ENCODE data around the gene TMEM207. TPM values are rescaled to one million over a fixed set of nuclear protein-coding genes. Genes with fewer than 3 reads are reported as not detected.
"Not testable (repeated sequence)": the region's sequence is repeated elsewhere in the genome, so short reads cannot be mapped to it uniquely, and the experiment has no call there.

Gene TMEM207
- polyA plus RNA-seq (ENCODE audit: insufficient read depth in 1 of 5, insufficient read length in 5 of 5, low replicate concordance in 1 of 5) = under 1 TPM; 0.08 to 0.37 (median 0.17) TPM
- long read RNA-seq, donor 1 = 0 reads
- long read RNA-seq, donor 2 = 0 reads
- long read RNA-seq, donor 3 = 0 reads
- long read RNA-seq, donor 4 = 0 reads
- long read RNA-seq, donor 5 = 0 reads
- long read RNA-seq, donor 6 = 0 reads
- long read RNA-seq, donor 7 = 0 reads
- long read RNA-seq, donor 8 = 0 reads

DNA sequence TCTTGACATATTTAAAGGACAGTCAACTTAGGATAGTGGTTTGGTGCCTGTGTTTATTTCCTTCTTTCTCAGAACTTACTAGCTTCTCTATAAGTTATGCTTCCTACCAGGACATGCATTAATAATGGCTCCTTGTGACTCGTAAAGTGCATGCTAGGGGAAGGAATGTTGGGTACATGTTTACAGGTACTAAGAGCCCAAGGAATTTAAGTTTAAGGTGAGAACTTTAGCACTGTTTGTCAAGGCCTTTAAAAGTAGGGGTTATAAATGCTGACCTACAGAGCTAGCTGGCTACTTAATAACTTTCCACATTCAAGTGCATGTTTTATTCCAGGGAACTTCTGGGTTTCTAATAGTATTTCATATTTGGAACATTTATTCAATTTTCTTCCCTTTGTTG, at the start of gene TMEM207:
TMEM207 (minus strand) TSS at position 101 of the 400 bp plus-strand sequence; CDS start at position 9, 92 bp downstream.
- DNase-seq = no peak

DNA sequence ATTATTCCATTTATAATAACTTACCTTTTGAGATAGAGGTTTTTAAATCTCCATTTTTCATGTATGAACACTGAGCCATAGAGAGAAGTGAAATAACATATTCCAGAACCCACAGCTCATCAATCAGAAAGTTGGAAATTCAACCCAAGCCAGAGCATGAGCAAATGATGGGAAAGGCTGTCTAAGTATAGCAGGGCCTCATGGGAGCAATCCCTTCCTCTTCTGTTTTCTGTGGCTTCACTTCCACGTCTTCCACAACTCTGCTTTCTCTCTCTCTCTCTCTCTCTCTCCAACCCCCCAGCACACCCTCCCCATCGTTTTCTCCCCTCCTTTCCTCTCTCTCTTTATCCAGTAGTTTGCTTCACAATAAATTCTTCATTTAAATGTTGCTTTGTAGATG, 49.4 kb upstream of the TMEM207 start:
- DNase-seq = no peak

DNA sequence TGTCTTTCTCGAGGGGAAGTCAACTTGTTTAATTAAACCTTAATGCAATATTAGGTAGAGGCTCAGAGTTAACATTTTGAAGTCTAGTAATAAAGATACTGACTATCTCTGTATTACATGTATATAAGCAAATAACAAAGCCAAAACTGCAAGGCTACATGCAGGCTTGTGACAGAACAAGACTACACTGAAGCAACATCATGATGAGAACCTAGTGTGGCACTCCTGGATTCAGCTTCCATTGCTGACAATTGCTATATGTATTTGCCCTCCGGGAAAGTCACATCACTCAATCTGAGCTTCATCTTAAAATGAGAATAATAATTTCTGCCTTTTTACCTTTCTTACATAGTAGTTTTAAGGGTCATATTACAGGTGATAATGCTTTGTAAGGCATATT, 48.6 kb upstream of the TMEM207 start:
- DNase-seq = no peak

DNA sequence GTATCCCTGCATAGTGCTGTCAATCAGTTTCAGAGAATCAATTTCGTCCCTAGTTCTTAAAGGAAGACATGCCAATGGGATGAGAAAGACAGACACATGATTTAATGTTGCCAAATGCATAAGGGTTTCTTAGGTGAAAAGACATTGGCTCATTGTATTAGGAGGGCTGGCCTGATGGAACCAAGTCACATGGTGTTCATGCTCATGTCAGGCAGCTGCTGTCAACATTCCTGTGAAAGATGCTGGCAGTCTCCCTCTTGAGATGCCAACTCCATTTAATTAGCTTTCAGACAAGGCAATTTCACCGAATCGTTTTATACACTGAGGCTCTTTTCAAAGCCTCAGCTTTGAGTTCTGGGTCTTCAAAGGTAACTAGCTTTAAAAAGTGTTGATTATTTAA, 48.1 kb upstream of the TMEM207 start:
- no peak for DNase-seq

DNA sequence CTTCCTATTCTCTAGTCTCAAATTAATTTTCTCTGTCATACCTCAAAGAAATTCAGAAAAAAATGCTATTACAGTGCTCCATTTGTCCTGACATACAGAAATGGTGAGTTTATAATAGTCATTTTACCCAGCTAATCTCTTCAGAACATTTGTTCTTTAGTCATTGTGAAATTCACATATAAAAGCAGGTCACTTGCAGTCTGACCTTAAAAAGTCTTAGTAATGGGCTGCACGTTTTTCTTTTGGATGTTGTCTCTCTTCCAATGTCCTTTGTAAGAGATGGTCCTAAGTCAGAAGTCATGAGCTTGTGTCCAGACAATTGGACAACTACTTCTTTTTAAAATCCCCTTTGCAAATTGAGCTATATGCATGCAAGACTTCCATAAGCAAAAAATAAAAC, 47.2 kb upstream of the TMEM207 start:
- no peak for DNase-seq

DNA sequence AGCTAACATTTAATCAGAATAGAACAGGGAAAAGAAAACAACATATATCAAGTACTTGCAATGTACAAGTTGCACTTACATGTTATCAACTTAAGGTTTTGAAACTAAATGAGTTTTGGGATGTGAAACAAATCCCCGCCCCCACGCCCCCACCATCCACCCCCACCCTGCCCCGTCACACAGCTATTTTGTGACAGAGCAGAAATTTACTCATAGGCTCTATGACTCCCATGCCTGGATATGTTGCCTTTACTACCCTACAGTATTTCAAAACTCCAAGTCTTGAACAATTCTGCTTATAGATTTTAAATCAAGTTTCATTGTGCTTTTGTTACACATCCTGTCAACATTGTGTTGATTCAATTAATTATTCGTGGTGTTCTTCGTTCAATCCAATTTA, 46.1 kb upstream of the TMEM207 start:
- no peak for DNase-seq

DNA sequence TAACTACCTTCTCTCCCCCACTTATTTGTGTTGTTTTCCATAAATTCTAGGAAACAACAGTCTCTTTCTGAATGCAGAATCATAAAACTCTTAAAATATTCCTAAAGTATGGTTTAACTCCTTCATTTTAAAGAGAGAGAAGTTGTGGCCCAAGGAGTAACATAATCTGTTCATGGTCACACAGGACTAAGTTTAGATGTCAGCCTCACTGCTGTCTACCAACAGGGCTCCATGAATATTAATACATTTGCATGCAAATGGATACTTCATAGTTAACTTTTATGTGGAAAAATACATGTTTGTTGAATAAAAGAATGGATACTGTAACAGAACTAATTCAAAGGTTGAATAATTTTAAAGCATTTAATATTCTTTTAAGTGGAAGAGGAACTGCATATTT, 45.7 kb upstream of the TMEM207 start:
- no peak for DNase-seq

DNA sequence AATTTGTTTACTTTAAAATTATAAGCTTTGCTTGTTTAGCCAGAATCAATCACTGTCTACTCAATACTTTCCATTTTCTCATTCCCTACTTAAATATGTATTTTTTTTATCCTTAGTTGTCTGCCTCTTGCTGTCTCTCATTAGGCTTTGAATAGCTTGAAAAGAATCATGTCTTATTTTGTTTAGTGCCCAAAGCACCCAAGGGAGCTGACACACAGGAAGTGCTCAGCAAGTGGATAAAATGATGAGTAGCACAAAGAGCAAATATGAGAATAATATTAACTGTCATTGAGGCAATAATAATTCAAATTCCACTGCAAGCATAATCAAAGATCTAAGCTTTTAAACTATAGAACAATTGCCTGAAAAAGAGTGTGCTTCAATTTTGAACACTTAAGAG, 45.2 kb upstream of the TMEM207 start:
- no peak for DNase-seq

DNA sequence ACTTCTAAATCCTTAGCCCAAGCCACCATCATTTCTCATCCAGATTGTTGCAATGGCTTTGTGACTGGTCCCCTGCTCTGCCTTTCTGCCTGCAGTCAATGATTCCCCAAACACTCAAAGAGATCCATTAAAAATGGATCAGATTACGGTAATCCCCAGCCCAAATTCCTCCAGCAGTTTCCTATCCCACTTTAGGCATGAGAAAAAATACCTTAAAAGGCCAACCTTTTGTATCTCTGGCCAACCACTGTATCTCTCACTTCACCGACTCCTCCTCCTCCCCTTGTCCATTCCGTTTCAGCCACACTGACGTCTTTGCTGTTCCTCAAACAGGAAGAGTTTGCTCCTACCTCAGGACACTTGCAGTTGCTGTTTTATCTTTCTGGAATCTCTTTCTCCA, 43.3 kb upstream of the TMEM207 start:
- no peak for DNase-seq

DNA sequence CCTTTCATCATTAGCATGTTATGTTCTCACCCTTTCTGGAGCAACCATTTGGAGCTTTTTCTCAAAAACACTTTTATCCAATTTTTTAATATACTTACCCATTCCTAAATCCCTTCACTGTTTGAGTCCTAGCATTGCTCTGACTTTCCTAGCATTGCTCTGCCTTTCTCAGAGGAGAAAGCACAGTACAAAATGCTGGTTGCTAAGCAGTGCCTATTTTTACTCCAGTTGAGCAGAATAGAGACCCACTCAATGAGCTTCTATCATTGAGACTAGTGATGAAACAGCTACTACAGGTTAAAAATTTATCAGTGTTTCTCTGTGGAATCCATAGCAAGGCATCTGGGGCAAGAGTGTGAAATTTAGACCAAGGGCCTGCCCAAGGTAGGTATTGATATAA, 42.4 kb upstream of the TMEM207 start:
- DNase-seq = no peak

DNA sequence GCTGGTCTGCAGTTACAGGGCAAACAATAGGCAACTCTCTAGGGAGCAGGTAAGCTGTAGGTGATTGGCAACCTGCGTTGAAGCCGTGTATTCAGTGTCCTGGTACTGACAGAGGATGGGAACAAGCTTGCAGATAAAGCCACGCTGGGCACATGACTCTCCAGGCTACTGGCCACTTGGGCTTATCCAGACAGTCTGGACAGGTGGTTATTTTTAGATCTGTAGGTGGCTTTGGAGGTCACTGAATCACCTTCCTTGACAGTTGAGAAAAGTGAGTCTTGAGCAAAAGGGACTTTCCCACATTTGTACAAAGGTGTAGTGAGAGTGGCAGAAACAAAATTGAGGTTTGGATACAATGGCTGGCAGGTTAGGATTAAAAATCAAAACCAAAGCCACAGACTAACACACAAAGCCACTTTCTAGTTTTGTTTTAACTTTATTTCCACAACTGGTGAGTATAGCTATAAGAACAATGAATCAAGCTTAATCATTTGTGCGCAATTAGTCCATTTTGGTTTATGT, 41.9 kb upstream of the TMEM207 start:
- DNase-seq = no peak

DNA sequence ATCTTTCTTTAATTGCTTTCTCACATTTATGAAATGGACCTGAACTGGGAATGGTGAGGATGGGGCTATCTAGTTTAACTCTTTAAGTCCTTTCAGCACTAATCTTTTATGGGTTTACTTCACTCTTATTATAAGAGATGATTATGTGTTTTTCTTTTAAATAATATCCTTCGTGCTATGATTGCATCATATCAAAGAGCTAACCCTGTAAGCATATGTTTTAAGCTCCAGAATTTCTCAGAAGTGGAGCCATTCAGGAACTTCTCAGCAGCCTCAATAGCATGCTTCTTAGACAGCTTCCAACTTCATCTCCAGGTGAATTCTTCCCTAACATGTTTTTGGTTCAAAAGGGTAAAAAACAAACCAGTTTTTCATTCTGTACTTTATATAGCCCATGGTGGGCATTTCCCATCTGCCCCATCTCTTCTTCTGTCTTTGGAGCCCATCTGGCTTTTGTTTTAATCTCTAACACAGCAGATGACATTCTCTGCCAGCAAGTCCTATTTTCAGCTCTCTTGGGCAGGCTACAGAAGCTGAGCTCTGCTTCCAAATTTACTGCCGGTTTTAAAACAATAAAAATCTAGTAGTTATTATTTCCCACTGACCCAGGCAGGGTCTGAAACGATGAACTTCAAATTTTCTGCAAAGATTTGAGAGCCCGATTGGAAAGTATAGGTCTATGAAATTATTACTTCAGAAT, 37.4 kb upstream of the TMEM207 start:
- DNase-seq = no peak

DNA sequence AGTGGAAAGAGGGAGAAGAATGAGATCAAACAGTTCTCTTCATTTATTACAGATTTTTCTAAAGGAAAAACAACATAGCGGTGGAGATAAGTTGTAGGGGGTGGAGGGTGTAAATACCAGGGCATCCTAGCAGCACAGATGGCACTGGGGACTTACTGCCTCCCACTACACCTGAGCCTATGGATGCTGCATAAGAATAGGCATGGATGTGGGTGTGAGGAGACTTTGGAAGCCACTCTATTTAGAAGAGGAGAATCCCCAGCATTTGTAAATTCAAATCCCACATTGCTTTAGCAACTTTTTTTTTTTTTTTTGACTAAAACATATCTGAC, 36.8 kb upstream of the TMEM207 start:
- no peak for DNase-seq

DNA sequence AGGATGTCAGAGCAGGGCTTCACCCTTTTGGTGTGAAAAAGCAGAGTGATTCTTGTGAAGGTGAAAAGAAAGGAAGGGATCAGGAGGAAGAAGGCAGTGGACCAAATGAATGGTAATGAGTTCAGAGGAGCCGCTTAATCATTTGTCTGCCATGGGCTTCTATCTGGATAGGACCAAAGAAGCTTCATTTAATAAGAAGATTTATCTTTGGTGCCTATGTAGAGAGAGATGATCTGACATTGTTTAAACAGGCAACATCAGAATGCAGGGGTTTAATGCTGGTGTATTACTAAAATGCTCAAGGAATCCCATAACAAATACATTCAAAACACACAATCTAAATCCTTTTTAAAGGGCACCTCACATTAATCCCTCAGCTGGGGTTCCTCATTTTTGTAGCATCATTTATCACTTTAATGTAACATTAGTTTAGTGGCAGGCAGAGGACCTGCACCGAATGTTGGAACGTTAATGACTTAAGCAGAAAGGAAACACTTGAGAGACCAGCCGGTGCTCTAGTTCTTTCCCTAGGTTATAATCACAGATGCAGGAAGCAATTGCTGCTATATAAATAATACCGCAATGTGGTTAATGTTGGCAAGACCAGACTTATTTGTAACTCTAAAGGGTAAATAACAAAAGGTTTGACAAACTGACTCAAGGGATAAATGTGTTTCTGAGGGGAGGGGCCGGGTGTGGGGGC, 36.3 kb upstream of the TMEM207 start:
- DNase-seq = no peak

DNA sequence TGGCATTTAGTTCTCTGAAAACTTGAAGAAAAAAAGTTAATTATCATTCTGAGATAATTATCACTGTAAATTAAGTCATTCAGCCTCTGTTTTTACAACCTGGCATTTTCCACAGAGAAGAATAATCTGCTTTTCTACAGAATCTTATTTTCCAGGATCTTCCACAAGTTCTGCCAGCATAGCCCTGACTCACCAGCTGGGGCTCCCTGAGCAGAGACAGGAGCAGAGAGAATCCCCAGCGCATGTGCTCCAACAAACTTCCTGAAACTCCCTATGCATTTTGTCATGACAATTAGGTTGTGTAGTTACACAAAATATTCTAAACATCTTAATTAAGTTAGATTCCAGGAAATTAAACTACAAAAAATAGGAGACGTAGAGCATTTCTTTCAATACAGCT, 32.1 kb upstream of the TMEM207 start:
- no peak for DNase-seq

DNA sequence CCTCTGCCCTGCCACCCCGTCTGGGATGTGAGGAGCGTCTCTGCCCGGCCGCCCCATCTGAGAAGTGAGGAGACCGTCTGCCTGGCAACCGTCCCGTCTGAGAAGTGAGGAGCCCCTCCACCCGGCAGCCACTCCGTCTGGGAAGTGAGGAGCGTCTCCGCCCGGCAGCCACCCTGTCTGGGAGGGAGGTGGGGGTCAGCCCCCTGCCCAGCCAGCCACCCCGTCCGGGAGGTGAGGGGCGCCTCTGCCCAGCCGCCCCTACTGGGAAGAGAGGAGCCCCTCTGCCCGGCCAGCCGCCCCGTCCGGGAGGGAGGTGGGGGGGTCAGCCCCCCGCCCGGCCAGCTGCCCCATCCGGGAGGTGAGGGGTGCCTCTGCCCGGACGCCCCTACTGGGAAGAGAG, 23.6 kb upstream of the TMEM207 start:
- not testable (repeated sequence) for DNase-seq

DNA sequence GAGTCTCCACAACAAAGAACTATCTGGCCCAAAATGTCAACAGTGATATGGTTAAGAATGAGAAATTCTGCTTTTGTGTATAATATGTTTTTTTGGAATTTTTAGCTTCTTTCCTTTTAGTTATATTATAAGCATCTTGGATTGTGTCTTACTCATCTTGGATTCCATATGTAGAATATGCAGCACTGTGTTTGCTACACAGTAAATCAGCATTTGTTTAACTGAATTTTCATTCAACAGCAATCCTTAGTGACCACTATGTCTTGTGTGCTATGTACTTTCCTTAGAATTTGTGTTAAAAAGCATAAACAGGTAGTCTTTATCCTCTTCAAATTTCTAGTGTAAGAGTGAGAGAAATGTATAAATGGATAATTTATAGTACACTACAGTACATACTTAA, 18.2 kb upstream of the TMEM207 start:
- DNase-seq = no peak

DNA sequence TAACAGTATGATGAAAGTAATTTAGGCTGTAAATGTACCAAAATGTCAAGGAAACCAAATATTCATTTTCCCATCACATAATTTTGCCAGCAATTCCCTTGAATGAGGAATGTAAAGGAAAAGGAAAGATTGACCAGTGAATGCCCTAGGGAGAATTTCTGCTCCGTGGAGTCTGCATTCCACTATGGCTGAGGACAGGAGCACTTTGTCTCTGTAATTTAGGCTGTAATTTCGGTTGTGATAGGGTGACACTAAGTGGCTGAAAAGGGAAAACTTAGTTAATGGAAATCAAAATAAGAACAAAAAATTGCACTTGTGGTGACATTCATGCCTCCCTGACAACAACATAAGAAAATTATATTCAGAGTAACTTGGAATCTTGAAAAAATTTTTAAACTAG, 8.3 kb upstream of the TMEM207 start:
- no peak for DNase-seq

DNA sequence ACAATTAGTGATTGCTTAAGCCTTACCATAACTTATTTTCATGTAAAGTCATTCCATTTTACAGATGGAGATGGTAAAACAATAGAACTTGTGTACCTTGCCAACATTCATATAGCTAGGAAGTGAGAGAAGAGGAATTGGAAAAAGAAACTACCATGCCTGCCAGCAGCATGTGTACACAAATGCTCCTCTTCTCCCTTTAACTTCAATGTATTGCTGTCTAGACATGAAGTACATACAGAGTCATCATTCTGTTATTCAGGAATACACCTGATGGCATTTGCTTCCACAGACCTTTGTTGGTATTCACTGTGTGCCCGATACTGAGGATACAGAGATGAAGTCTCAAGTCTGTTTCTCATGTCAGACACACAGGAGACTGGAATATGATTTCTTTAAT, 7.1 kb upstream of the TMEM207 start:
- no peak for DNase-seq

DNA sequence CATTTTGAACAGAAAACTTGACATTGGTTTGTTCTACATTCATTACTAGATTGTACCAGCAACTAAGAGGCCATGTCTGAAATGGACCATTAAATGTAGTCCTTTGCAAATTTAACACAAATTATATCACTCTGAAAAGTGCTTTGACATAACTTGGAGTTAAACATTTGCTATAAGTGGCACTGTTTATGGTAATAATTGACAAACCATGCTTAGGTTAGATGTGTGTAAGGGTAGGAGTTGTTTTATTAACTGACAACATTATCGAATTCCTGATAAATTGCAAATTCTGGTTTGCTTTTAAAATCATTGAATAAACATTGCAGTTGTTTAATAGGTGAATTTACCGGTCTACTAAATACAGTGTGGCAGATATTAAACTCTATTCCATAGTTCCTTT, 6.1 kb upstream of the TMEM207 start:
- DNase-seq = no peak

DNA sequence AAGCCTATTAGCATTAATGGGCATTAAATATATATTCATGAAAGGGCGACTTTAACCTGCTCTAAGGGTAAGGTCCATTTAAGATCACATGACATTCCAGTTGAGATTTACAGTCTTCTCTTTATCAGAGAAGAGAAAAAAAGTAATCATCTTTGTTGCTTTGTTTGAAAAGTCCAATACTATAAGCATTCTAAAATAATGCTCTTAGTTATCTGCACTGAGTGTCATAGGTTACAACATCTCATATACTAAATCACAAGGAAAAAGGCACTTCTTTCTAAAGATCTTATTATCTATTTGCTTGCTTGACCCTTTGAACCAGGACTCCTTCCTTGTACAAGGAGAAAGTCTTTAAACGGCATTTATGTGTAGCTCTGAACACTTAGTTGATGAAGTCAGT, 1.4 kb downstream of the TMEM207 start:
- DNase-seq = no peak

DNA sequence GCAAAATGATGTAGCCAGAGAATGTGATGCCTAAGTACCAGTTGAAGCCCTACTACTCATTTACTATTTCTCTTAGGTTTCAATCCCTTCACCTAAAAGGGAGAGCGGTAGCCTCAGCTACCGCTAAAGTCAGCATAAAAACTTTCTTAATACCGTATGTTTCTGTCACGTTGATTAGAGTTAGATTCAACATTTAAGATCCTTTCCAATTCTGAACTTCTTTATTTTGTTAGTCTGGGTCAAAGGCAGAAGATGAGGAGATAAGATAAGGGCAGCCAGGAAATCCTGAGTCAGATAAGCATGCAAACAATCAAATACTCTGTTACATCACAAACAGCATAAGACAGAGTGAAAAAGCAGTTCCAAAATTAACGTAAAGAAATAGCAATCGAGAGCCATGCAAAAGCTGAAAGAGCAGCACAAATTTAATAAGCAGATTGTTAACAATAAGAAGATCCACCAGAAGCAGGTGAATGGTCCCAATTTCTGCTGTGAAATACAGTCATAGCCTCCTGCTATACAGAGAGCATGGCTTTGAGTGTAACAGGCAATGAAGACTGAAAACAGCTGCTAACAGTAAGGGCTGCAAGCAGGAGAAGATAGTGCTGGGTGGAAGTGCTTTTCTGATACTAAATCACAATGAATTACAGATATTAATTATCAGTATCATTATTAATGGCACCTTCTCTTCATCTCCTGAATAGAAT, 3.0 kb downstream of the TMEM207 start:
- no peak for DNase-seq

Measured in right lung (tissue), 10 donors.